T-helper 2 cell (primary cell): ENCODE data around the gene ZNF791.
"Not testable (repeated sequence)": the region's sequence is repeated elsewhere in the genome, so short reads cannot be mapped to it uniquely, and the experiment has no call there.

Source experiments
- DNase-seq, 5 experiments: peaks; one replicate each; pipeline versions ENCODE4 v3.0.0 to v3.0.0-alpha.2; 2012 to 2022
- total RNA-seq, 2 donors: gene quantifications; one replicate each; lab custom pipeline; 2026; lab: John Stamatoyannopoulos, UW

Gene ZNF791
- 92.5 to 138 reads per million in 2 donors for total RNA-seq

GRCh38 chr19:12610540-12611360 lies at the start of gene ZNF791, which contains the start of gene ZNF490:
Gene ZNF791 (plus strand): TSS chr19:12610920. CDS start chr19:12611080, 160 bp downstream.
Gene ZNF490 (minus strand): TSS chr19:12610813. CDS start chr19:12610680, 133 bp downstream.
- DNase-seq = peak; percentile 81 to 98 (median 94)

GRCh38 chr19:12564016-12564664 lies 46.6 kb upstream of the ZNF791 start:
- peak; percentile 71 to 92 (median 84) for DNase-seq

DNA sequence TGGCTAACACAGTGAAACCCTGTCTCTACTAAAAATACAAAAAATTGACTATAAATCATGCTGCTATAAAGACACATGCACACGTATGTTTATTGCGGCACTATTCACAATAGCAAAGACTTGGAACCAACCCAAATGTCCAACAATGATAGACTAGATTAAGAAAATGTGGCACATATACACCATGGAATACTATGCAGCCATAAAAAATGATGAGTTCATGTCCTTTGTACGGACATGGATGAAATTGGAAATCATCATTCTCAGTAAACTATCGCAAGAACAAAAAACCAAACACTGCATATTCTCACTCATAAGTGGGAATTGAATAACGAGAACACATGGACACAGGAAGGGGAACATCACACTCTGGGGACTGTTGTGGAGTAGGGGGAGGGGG lies 44.3 kb upstream of the ZNF791 start:
- not testable (repeated sequence) for DNase-seq

GRCh38 chr19:12567951-12568350 lies 42.8 kb upstream of the ZNF791 start:
- no peak for DNase-seq

GRCh38 chr19:12574036-12574435 lies 36.7 kb upstream of the ZNF791 start:
- DNase-seq = no peak

GRCh38 chr19:12578641-12579040 lies 32.1 kb upstream of the ZNF791 start:
- DNase-seq = no peak

GRCh38 chr19:12580180-12580694 lies 30.5 kb upstream of the ZNF791 start:
- DNase-seq = no peak

- no peak for DNase-seq
Observed at GRCh38 chr19:12581100-12581499, 29.6 kb upstream of the ZNF791 start.

- DNase-seq = no peak
Observed at GRCh38 chr19:12596485-12596884, 14.2 kb upstream of the ZNF791 start.

- no peak for DNase-seq
Observed at GRCh38 chr19:12596927-12597548, 13.7 kb upstream of the ZNF791 start.

DNA sequence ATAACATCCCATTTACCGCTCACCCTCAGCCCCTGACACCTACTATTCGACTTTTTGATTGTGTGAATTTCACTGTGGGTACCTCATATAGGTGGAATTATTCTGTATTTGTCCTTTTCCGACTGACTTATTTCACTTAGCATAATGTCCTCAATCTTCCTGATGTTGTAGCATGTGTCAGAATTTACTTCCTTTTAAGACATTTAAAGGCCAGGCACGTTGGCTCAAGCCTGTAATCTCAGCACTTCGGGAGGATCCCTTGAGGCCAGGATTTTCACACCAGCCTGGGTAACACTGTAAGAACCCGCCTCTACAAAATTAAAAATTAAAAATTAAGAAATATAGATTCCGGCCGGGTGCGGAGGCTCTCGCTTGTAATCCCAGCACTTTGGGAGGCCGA lies 13.1 kb upstream of the ZNF791 start:
- no peak for DNase-seq

GRCh38 chr19:12603714-12604113 lies 7.0 kb upstream of the ZNF791 start:
- DNase-seq = peak in 4 of 5 experiments; percentile 16 to 60 (median 34)

DNA sequence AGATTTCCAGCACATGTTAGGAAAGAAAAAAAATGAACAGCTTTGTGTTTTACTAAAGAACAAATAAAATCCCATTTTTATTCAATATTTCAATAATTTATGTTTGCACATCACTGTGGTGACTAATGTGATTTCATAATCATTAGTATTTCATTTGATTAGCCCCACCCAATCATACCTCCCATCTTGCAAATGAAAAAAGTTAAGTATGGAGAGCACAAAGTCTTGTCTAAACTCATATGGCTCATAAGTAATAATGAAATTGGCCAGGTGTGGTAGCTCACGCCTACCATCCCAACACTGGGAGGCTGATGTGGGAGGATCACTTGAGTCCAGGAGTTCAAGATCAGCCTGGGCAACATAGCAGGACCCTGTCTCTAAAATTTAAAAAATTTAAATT lies 3.9 kb upstream of the ZNF791 start:
- no peak for DNase-seq

DNA sequence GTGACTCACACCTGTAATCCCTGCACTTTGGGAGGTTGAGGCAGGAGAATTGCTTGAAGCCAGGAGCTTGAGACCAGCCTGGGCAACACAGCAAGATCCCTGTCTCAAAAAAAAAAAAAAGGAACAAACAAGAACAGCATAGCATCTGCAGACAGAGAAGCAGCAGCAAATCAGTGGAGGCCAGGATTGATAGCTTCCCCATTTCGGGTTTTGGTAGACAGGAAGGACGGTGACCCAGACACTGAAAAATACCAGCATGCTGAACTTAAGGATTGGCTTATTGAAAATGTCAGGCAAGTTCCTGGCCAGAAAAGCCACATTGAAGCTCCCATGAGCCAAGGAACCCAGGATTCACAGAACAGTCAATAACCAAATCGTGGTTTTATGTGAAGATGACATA lies 3.1 kb upstream of the ZNF791 start:
- DNase-seq = no peak

- DNase-seq = no peak
Observed at GRCh38 chr19:12611361-12611699, 610 bp downstream of the ZNF791 start.

DNA sequence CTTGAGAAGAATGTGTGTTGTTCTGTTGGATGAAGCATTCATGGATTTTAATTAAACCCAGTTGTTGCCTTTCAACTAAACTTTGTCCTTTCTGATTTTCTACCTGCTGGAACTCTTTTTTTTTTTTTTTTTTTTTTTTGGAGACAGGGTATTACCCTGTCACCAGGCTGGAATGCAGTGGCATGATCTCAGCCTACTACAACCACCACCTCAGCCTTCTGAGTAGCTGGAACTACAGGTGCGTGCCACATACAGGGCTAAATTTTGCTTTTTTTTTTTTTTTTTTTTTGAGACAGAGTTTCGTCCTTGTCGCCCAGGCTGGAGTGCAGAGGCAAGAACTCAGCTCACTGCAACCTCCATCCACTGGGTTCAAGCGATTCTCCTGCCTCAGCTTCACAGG lies 6.9 kb downstream of the ZNF791 start:
- no peak for DNase-seq

- not testable (repeated sequence) for DNase-seq
Observed at GRCh38 chr19:12621253-12622024, 10.7 kb downstream of the ZNF791 start.

GRCh38 chr19:12623361-12624031 lies 12.8 kb downstream of the ZNF791 start:
- DNase-seq = no peak

DNA sequence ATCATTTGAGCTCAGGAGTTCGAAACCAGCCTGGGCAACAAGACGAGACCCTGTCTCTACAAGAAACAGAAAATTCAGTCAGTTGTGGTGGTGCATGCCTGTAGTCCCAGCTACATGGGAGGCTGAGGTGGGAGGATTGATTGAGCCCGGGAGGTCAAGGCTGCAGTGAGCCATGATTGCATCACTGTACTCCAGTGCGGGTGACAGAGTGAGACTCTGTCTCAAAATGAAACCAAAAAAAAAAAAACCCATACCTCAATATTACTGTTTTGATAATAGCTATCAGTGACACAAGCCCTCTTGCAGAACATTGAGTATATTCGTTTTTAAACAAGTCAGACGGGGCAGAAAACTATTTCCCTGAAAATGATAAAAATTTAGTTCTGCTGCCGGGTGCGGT lies 16.2 kb downstream of the ZNF791 start:
- no peak for DNase-seq

GRCh38 chr19:12628040-12629022 lies 17.6 kb downstream of the ZNF791 start:
- DNase-seq = peak in 1 of 5 experiments; percentile 44

DNA sequence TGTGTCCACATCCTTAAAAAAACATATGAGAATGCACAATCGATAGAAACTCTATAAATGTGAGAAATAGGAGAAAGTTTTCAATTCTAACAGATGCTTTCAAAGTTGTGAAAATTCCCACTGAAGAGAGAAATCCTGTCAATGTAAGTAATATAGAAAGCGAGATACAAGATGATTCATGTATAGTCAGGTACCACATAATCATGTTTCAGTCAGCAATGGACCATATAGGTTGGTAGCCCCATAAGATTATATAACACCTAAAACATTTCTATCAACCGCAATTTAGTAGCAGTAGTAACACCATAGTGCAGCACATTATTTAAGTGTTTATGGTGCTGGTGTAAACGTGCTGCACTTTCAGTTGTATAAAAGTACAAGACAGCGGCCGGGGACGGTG lies 18.5 kb downstream of the ZNF791 start:
- DNase-seq = no peak
